GM12801 (cell line): ENCODE results near the gene TXK.

Experiments
- CTCF ChIP-seq: IDR thresholded peaks from one replicate; pipeline ENCODE4 v1.5.1; 2011; ENCODE audit warnings: control low read depth; ENCODE audit not compliant: insufficient read length; ENCODE audit errors: extremely low read depth

Gene TXK

DNA sequence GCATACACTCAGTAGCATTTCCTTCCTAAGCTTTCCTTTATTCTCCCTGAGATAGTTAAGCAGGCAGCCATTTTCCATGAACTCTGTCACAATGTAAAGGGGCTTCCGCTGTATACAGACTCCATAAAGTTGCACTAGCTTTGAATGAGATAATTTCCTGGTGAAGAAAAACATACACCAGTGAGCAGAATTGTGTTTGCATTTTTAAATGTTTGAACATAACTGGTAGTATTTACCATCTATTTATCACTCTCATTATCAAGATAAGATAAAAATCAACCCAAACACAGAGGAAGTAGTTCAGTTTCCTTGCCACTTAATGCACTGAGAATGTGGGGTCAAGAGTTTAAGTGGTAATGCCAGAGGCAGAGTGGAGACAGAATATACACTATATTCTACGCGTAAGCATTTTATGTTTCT is 54.1 kb downstream of the TXK start:
- no peak for TF ChIP-seq CTCF

- TF ChIP-seq CTCF = no peak
Measured at GRCh38 chr4:48078862-48079655, 55.0 kb downstream of the TXK start.

GRCh38 chr4:48078425-48078824 is 55.6 kb downstream of the TXK start:
- TF ChIP-seq CTCF = no peak

DNA sequence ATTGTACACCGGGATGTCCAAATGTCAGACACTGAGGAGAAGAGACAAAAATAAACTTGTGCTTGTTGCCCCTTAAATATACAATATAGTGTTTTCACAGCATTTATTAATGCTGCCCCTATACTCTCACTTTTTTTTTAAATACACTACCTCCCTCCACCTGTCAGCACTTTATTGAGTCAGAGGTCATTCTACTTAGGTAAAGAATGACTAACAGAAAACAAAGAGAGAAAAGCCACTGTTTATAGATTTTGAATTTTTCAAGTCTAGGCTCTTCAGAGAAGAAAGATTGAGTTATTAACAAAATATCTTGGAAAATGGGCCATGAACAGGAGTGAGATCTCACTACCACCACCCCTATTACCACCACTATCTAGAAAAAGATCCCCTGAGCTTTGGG is 59.4 kb downstream of the TXK start:
- no peak for TF ChIP-seq CTCF

DNA sequence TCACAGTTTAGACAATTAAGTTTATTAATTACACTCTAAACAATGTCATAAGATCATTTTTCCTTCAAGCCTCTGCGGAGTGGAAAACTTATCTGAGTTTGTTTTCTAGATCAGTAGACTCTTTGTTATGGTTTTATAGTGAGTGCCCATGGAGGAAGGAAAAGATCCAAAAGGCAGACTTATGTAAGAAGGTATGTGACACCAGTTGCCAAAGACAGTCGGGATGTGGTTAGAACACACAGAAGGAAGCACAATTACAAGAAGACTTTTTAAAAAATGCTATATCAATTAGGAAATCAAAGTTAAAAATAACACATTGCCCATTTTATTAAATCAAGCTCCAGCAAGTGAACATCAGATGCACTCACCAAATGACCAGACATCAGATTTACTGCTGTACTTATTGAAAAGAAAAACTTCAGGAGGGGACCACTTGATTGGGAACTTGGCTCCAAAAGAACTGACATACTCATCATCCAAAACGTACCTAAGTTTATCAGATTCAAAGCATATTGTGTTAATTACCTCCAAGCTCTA is 60.4 kb downstream of the TXK start:
- no peak for TF ChIP-seq CTCF

DNA sequence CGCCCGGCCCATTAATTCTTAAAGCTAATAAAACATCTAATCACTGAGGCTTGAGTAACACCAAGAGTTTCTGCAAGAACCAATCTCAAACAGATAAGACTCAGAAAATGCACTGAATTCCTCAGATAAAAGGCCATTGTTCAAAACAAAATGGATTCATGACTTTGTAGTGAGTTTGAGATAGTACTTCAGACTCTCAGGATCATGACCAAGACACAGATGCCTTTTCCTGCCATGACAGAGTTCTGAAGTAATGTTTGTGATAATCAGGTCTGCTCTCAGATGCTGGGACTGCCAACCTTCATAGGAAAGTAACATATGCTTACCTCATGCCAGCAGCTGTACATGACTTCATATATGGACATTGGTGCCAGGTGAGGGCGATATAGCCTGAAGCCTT is 62.9 kb downstream of the TXK start:
- TF ChIP-seq CTCF = no peak

- no peak for TF ChIP-seq CTCF
Measured at GRCh38 chr4:48069026-48069425, 65.0 kb downstream of the TXK start.
